ENCODE results near the gene POFUT1.
A peak's percentile ranks its signal among the peaks of the same experiment; 100 is the strongest.

The POFUT1 gene

DNA sequence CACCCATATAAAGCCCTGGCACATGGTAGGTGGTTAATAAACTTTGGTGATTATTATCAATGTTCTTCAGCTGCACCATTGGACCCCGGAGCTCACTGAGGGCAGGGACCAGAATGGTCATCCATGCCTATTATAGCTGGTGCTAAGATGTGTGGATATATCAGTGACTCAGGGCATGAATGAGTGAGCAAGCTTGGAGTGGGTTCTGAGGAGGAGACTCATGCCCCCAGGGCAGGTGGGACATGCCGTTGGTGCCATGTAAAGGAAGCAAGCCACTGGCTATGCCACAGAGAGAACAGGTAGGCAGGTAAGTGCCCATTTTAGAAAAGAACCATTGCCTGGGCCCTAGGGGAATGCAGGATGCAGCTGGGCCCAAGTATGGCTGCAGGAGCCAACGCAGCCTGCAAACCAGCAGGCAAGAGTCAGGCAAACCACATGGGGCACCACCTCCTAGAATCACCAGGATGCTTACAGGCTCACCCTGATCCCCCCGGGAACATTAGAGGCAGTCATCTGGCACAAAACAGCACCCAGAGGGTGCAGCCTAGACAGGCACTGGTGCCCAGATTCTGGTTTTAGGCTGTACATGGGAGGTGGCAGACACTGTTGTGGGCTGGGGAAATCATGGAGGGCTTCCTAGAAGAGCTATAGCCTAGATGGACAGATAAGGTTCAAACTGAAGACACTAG, 23.6 kb upstream of the POFUT1 start:
- Histone ChIP-seq H3K27ac (ENCODE audit: low read length, poor library complexity, severe bottlenecking) (no peak overlapping the region), H3K36me3 (ENCODE audit: control insufficient read depth in 1 of 2, insufficient read depth in 2 of 2, low read depth in 1 of 2, low read length in 2 of 2) (peaks cover 0 to 9% of the 10 kb centered on the region in 2 experiments), H3K4me1 (ENCODE audit: control insufficient read depth, insufficient read depth, low read depth, low read length) (peaks cover 11% of the 10 kb centered on the region), H3K23ac (ENCODE audit: low read length in 2 of 2) (no peak overlapping the region), H2BK120ac (ENCODE audit: low read depth, low read length) (no peak overlapping the region), H3K79me1 (replicated peaks; ENCODE audit: low read length, poor library complexity, severe bottlenecking) (peaks cover 17% of the 10 kb centered on the region), H2BK15ac (ENCODE audit: low read depth, poor library complexity, severe bottlenecking) (no peak overlapping the region), H3K9me3 (ENCODE audit: control insufficient read depth, low read length) (no peaks in the 10 kb centered on the region), H2AK5ac (ENCODE audit: low read length, severe bottlenecking) (no peak overlapping the region), H3K27me3 (ENCODE audit: control insufficient read depth in 1 of 2, insufficient read depth in 1 of 2, low read length in 2 of 2) (no peaks in the 10 kb centered on the region), H2BK12ac (ENCODE audit: low read length in 2 of 2) (no peak overlapping the region), H4K91ac (ENCODE audit: low read length) (no peak overlapping the region), H4K8ac (ENCODE audit: low read length) (no peak overlapping the region), H2AFZ (ENCODE audit: low read depth, low read length) (no peak overlapping the region), H3K4ac (ENCODE audit: low read depth in 1 of 2, low read length in 2 of 2) (no peak overlapping the region), H3K9ac (ENCODE audit: low read length) (no peak overlapping the region), H3K4me3 (ENCODE audit: insufficient read depth in 1 of 2, low read depth in 1 of 2, low read length in 2 of 2) (no peak overlapping the region), H2BK5ac (ENCODE audit: low read depth, low read length, poor library complexity, severe bottlenecking) (no peak overlapping the region), H3K14ac (ENCODE audit: low read length in 2 of 2) (no peak overlapping the region), H3K4me2 (ENCODE audit: low read length, poor library complexity, severe bottlenecking) (no peak overlapping the region), H3K18ac (ENCODE audit: low read depth in 1 of 2, low read length in 2 of 2) (no peak overlapping the region)
- 93% methylated on average over 4 of the region's 4 CpGs for WGBS
- DNase-seq = no peak

DNA sequence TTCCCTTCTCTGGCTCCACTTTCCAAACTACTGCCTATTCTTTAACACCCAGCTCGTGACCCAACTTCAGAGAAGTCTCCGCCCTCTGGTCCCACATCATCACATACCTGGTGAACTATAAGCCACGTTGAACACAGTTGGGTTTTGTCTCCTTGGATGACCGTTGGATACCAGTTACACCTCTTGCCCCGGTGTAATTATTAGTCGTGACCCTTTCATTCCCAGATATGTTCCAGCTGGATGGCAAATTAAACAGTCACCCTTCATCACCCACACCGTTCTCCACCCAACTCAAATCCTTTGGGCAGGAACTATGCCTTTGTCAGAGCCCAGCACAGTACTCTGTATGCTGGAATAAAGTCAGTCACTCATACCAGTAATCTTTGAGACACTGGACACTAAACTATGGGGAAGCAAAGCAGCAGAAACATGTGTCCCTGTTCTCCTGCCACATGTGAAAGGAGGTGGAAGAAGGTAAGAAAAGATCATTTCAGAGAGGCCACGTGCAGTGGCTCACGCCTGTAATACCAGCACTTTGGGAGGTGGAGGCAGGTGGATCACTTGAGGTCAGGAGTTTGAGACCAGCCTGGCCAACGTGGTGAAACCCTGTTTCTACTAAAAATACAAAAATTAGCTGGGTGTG, 22.6 kb upstream of the POFUT1 start:
- WGBS = 76% methylated on average over 10 of the region's 10 CpGs
- peaks cover 0 to 9% of the 10 kb centered on the region in 2 experiments for H3K36me3 ChIP-seq (ENCODE audit: control insufficient read depth in 1 of 2, insufficient read depth in 2 of 2, low read depth in 1 of 2, low read length in 2 of 2)

DNA sequence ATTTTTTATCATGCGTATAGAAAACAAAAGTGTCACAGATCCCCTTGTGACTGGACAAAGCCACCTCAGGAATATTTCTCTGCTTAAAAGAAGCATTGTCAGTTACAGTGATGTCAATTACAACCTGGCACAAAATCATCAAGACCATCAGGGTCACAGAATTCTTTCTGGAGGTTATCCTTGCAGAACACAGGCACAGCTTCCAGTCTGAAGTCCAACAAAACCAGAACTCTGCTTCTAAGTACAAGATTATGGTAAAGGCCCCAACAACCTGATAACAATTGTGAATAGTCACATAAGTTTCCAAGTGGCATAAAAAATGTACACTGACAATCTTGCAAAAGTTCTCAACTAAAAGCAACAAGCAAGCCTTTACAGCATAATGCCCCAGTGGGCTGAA, 21.2 kb upstream of the POFUT1 start:
- 100% methylated on average over 1 of the region's 1 CpG for WGBS
- H4K91ac ChIP-seq (ENCODE audit: low read length) = no peak overlapping the region
- peaks cover 19% of the 10 kb centered on the region for H3K79me1 ChIP-seq (replicated peaks; ENCODE audit: low read length, poor library complexity, severe bottlenecking)

More for the DNA sequence above, 22.6 kb upstream of the POFUT1 start:
- Histone ChIP-seq H2BK12ac (ENCODE audit: low read length in 2 of 2) (no peak overlapping the region), H2BK5ac (ENCODE audit: low read depth, low read length, poor library complexity, severe bottlenecking) (no peak overlapping the region), H3K9ac (ENCODE audit: low read length) (no peak overlapping the region), H2BK120ac (ENCODE audit: low read depth, low read length) (no peak overlapping the region), H2BK15ac (ENCODE audit: low read depth, poor library complexity, severe bottlenecking) (no peak overlapping the region), H3K27me3 (ENCODE audit: control insufficient read depth in 1 of 2, insufficient read depth in 1 of 2, low read length in 2 of 2) (no peaks in the 10 kb centered on the region), H3K4me1 (ENCODE audit: control insufficient read depth, insufficient read depth, low read depth, low read length) (peaks cover 19% of the 10 kb centered on the region), H3K4ac (ENCODE audit: low read depth in 1 of 2, low read length in 2 of 2) (no peak overlapping the region), H4K8ac (ENCODE audit: low read length) (no peak overlapping the region), H3K18ac (ENCODE audit: low read depth in 1 of 2, low read length in 2 of 2) (no peak overlapping the region), H3K79me1 (replicated peaks; ENCODE audit: low read length, poor library complexity, severe bottlenecking) (peaks cover 19% of the 10 kb centered on the region), H4K91ac (ENCODE audit: low read length) (no peak overlapping the region), H3K27ac (ENCODE audit: low read length, poor library complexity, severe bottlenecking) (no peak overlapping the region), H3K4me2 (ENCODE audit: low read length, poor library complexity, severe bottlenecking) (no peak overlapping the region), H3K14ac (ENCODE audit: low read length in 2 of 2) (no peak overlapping the region), H3K4me3 (ENCODE audit: insufficient read depth in 1 of 2, low read depth in 1 of 2, low read length in 2 of 2) (no peak overlapping the region), H2AFZ (ENCODE audit: low read depth, low read length) (no peak overlapping the region), H2AK5ac (ENCODE audit: low read length, severe bottlenecking) (no peak overlapping the region), H3K9me3 (ENCODE audit: control insufficient read depth, low read length) (no peaks in the 10 kb centered on the region), H3K23ac (ENCODE audit: low read length in 2 of 2) (no peak overlapping the region)
- DNase-seq = no peak

DNA sequence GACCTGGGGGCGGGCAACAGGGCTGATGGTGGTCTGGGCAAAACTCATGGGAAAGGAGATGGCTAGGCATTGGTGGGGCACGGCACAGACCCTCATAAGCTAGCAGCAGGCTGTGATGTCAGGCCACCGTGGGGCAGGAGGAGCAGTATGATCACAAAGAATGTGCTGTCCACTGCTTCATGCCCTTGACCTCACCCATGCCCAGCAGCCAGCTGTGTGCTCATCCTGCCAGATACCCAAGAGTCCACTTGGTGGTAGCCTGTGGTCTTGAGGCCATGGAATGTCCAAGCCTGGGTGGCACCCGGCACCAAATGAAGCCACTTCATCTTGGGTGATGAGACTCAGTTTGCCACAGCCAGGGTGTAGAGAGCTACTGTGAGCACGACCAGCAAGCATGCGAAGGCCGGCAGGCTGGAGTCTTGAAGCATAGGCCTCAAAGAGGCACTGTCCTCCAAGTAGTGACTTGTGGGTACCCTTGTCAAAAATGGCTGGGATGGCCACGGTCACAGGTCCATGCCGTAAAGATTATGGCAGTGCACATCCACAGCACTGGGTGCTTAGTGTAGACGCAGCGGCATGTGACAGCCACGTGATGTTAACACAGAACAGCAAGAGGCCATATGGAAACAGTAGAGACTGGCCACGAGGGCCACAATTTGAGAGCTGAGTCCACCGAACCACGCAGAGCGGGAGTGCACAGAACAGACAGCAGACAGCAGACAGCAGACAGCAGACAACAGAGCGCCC, 19.1 kb upstream of the POFUT1 start:
- no peak overlapping the region for H3K18ac ChIP-seq (ENCODE audit: low read depth in 1 of 2, low read length in 2 of 2)

More for the DNA sequence above, 21.2 kb upstream of the POFUT1 start:
- Histone ChIP-seq H2BK12ac (ENCODE audit: low read length in 2 of 2) (no peak overlapping the region), H3K18ac (ENCODE audit: low read depth in 1 of 2, low read length in 2 of 2) (no peak overlapping the region), H3K27me3 (ENCODE audit: control insufficient read depth in 1 of 2, insufficient read depth in 1 of 2, low read length in 2 of 2) (no peaks in the 10 kb centered on the region), H3K4me3 (ENCODE audit: insufficient read depth in 1 of 2, low read depth in 1 of 2, low read length in 2 of 2) (no peak overlapping the region), H3K27ac (ENCODE audit: low read length, poor library complexity, severe bottlenecking) (no peak overlapping the region), H2BK5ac (ENCODE audit: low read depth, low read length, poor library complexity, severe bottlenecking) (no peak overlapping the region), H2AK5ac (ENCODE audit: low read length, severe bottlenecking) (no peak overlapping the region), H3K23ac (ENCODE audit: low read length in 2 of 2) (no peak overlapping the region), H3K4me1 (ENCODE audit: control insufficient read depth, insufficient read depth, low read depth, low read length) (peaks cover 23% of the 10 kb centered on the region), H3K9ac (ENCODE audit: low read length) (no peak overlapping the region), H3K36me3 (ENCODE audit: control insufficient read depth in 1 of 2, insufficient read depth in 2 of 2, low read depth in 1 of 2, low read length in 2 of 2) (peaks cover 0 to 11% of the 10 kb centered on the region in 2 experiments), H3K4me2 (ENCODE audit: low read length, poor library complexity, severe bottlenecking) (no peak overlapping the region), H3K4ac (ENCODE audit: low read depth in 1 of 2, low read length in 2 of 2) (no peak overlapping the region), H4K8ac (ENCODE audit: low read length) (no peak overlapping the region), H2AFZ (ENCODE audit: low read depth, low read length) (no peak overlapping the region), H3K14ac (ENCODE audit: low read length in 2 of 2) (no peak overlapping the region), H3K9me3 (ENCODE audit: control insufficient read depth, low read length) (no peaks in the 10 kb centered on the region), H2BK15ac (ENCODE audit: low read depth, poor library complexity, severe bottlenecking) (no peak overlapping the region), H2BK120ac (ENCODE audit: low read depth, low read length) (no peak overlapping the region)
- DNase-seq = no peak

More for the DNA sequence above, 19.1 kb upstream of the POFUT1 start:
- H3K4ac ChIP-seq (ENCODE audit: low read depth in 1 of 2, low read length in 2 of 2) = no peak overlapping the region
- DNase-seq = no peak
- H3K27ac ChIP-seq (ENCODE audit: low read length, poor library complexity, severe bottlenecking) = no peak overlapping the region
- H2BK12ac ChIP-seq (ENCODE audit: low read length in 2 of 2) = no peak overlapping the region
- no peaks in the 10 kb centered on the region for H3K9me3 ChIP-seq (ENCODE audit: control insufficient read depth, low read length)
- H3K4me3 ChIP-seq (ENCODE audit: insufficient read depth in 1 of 2, low read depth in 1 of 2, low read length in 2 of 2) = no peak overlapping the region
- H2BK15ac ChIP-seq (ENCODE audit: low read depth, poor library complexity, severe bottlenecking) = no peak overlapping the region
- H3K14ac ChIP-seq (ENCODE audit: low read length in 2 of 2) = no peak overlapping the region
- H4K8ac ChIP-seq (ENCODE audit: low read length) = no peak overlapping the region
- H3K4me2 ChIP-seq (ENCODE audit: low read length, poor library complexity, severe bottlenecking) = no peak overlapping the region
- H3K4me1 ChIP-seq (ENCODE audit: control insufficient read depth, insufficient read depth, low read depth, low read length) = peaks cover 23% of the 10 kb centered on the region
- 97% methylated on average over 17 of the region's 17 CpGs for WGBS
- H2AFZ ChIP-seq (ENCODE audit: low read depth, low read length) = no peak overlapping the region
- H3K79me1 ChIP-seq (replicated peaks; ENCODE audit: low read length, poor library complexity, severe bottlenecking) = peaks cover 22% of the 10 kb centered on the region
- peak overlapping the region; percentile 94 for H3K9ac ChIP-seq (ENCODE audit: low read length)
- no peak overlapping the region for H2BK5ac ChIP-seq (ENCODE audit: low read depth, low read length, poor library complexity, severe bottlenecking)
- H2AK5ac ChIP-seq (ENCODE audit: low read length, severe bottlenecking) = no peak overlapping the region
- no peaks in the 10 kb centered on the region for H3K27me3 ChIP-seq (ENCODE audit: control insufficient read depth in 1 of 2, insufficient read depth in 1 of 2, low read length in 2 of 2)
- no peak overlapping the region for H2BK120ac ChIP-seq (ENCODE audit: low read depth, low read length)
- H3K23ac ChIP-seq (ENCODE audit: low read length in 2 of 2) = no peak overlapping the region
- H4K91ac ChIP-seq (ENCODE audit: low read length) = no peak overlapping the region
- H3K36me3 ChIP-seq (ENCODE audit: control insufficient read depth in 1 of 2, insufficient read depth in 2 of 2, low read depth in 1 of 2, low read length in 2 of 2) = peaks cover 0 to 19% of the 10 kb centered on the region in 2 experiments
